VCaP (cell line): Measurements from ENCODE around the gene RHOT1.

Experiments used
- H3K27ac ChIP-seq: fragments of 450-650 bp; 2 replicates; pipeline ENCODE4 v1.5.1; 2017
- CTCF ChIP-seq: fragments of 450-650 bp; conservative IDR thresholded peaks from 2 replicates; pipeline ENCODE4 v1.5.1; 2017; ENCODE audit warnings: mild to moderate bottlenecking, moderate library complexity

Gene RHOT1

DNA sequence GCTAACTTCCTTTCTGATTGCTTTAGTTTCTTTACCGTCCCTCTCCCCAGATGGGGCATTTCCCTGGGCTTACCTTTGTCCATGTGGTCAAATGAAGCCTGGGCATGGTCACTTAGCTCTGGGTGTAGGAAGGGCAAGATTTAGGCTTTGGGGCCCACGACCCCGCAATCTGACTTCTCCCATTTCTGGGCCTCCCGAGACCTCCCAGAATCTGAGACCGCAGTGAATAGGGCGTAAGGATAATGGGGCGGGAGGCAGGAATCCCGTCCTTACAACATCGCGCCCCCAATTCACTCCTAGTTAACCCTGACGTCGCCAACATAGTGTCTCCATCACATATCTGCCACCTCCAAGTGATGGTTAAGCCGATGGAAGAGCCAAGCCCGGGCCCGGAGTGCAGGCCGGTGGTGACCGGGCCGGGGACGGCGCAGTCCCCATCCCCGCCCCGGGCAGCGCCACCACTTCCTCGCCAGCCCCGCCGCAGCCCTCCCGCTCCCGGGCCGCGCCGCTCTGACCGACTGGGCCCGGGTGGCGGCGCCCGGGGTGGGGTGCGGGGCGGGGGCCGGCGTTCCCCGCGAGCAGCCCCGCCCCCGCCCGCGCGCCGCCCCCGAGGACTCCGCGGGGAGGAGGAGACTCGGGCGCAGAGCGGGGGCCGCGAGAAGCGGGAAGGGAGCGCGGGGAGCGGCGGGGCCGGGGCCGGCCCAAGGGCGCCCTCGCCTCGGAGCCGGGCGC, 123.1 kb downstream of the RHOT1 start, which contains the start of gene RHBDL3:
Gene RHBDL3, plus strand, starts transcription at position 641 of the 732 bp plus-strand sequence. CDS start 358 bp downstream, outside the sequence.
- peak within 1 kb of the TSS; percentile 45; the same call in 1 of the 2 replicates for H3K27ac ChIP-seq
- TF ChIP-seq CTCF = peak; percentile 4; the same call in 1 of the 2 replicates

DNA sequence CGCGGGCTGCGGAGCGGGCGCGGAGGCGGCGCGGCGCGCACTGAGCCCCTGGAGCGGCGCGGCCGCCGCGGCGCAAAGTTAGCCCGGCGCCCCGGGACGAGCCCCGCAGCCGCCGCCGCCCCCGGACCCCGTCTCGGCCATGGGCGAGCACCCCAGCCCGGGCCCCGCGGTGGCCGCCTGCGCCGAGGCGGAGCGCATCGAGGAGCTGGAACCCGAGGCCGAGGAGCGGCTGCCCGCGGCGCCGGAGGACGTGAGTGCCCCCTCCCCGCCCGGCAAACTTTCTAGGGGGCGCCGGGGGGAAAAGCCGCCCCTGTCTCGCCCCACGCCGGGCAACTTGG, 123.7 kb downstream of the RHOT1 start:
- no peak for TF ChIP-seq CTCF
- H3K27ac ChIP-seq = peak overlapping the region; percentile 45; the same call in 1 of the 2 replicates

DNA sequence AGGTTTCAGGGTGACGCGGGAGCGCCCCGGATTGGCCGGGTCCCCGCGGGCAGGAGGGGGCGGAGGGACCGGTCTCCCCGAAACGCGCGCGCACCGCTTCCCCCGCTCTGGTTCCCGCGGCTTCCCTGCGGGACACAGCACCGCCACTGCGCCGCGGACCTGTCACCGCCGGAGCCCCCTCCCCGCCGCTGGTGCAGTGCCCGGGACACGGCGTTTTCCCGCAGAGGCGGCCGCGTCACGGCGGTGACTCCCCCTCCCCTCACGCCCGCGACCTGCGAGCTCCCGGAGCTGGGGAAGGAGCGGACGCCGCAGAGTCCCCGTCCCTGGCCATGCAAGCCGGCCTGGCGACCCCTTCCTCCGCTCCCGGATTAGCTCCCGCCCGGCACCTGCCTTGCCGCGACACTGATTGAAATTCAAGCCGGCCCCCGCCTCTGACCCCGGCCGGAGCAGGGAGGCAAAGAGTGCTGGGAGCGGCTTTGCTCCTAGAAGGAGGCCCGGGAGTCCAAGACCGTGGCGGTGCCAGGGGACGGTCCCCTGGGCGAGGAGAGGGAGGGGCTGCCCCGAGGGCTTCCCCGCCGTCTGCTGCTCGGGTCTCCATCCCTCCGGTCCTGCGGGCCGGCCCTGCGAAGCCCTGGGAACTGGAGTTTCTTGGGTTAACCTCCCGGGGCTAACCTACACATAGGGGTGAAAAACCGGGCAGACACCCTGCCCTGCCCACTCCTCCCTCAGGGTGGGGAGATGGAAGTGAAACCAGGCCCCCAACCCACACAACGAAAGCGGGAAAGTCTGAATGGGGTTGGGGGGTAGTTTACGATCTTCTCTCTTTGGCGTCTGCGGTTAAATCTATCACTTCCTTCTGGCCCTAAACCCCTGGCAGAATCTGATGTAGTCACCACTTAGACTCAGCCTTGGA, 124.3 kb downstream of the RHOT1 start:
- TF ChIP-seq CTCF = no peak
- peak overlapping the region; percentile 45; the same call in 1 of the 2 replicates for H3K27ac ChIP-seq

- peak; percentile 35; the same call in 1 of the 2 replicates for TF ChIP-seq CTCF
- H3K27ac ChIP-seq = peak overlapping the region; percentile 45
These were observed 125.4 kb downstream of the RHOT1 start for GRCh38 chr17:32267690-32268205.

- no peak overlapping the region for H3K27ac ChIP-seq
- TF ChIP-seq CTCF = no peak
These were observed 126.5 kb downstream of the RHOT1 start for GRCh38 chr17:32268734-32269288.

DNA sequence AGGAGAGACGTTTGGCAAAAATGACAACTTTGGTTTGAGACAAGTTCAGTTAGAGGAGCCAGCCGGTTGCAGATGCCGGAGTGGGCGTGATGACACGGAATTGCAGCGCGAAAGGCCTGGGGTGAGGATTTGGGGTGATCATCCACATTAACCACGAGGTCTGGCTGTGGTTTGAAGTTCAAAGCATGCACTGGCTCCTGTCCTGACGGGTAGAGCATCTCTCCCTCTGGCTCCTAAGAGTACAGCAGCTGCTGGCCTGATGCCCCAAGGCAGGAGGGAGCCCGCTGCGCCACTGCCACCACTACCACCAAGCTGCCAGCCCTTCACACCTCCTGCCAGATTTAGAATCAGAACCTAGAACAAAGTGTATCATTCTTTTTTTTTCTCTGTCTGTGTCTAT, 127.1 kb downstream of the RHOT1 start:
- H3K27ac ChIP-seq = no peak overlapping the region
- TF ChIP-seq CTCF = no peak

- H3K27ac ChIP-seq = no peak overlapping the region
- TF ChIP-seq CTCF = no peak
These were observed 129.5 kb downstream of the RHOT1 start for GRCh38 chr17:32271844-32272243.
